H9 (cell line): ENCODE measurements around the gene TENM3. TPM values are rescaled to one million over a fixed set of nuclear protein-coding genes. Genes with fewer than 3 reads are reported as not detected.

Experiments used
- DNase-seq: peaks from one replicate; pipeline ENCODE4 v3.0.0-alpha.2; 2017
- H2AFZ ChIP-seq: one replicate; pipeline ENCODE4 v1.6.1; 2013; ENCODE audit warnings: mild to moderate bottlenecking, low read length, control low read depth, moderate library complexity
- H2AK5ac ChIP-seq: 2 replicates; pipeline ENCODE4 v1.6.1; 2013; ENCODE audit warnings: low read length, control low read depth, mixed read lengths; ENCODE audit not compliant: insufficient read length
- H2BK120ac ChIP-seq: one replicate; pipeline ENCODE4 v1.6.1; 2013; ENCODE audit warnings: low read depth, mild to moderate bottlenecking, low read length, control low read depth, inconsistent platforms; ENCODE audit not compliant: poor library complexity, severe bottlenecking
- H2BK12ac ChIP-seq: 2 replicates; pipeline ENCODE4 v1.6.1; 2013; ENCODE audit warnings: low read length, control low read depth, mixed read lengths, low read depth; ENCODE audit not compliant: insufficient read length
- H2BK15ac ChIP-seq: 2 replicates; pipeline ENCODE4 v1.6.1; 2013; ENCODE audit warnings: low read depth, low read length, control low read depth
- H2BK20ac ChIP-seq: one replicate; pipeline ENCODE4 v1.6.1; 2013; ENCODE audit warnings: low read depth, mild to moderate bottlenecking, low read length, control low read depth, inconsistent platforms; ENCODE audit not compliant: poor library complexity, severe bottlenecking
- H2BK5ac ChIP-seq: 2 replicates; pipeline ENCODE4 v1.6.1; 2013; ENCODE audit warnings: low read length, control low read depth, mixed read lengths; ENCODE audit not compliant: insufficient read length
- H3K14ac ChIP-seq: 2 replicates; pipeline ENCODE4 v1.6.1; 2013; ENCODE audit warnings: low read length, control low read depth; ENCODE audit not compliant: insufficient read depth
- H3K18ac ChIP-seq: 2 replicates; pipeline ENCODE4 v1.6.1; 2013; ENCODE audit warnings: low read depth, mild to moderate bottlenecking, mixed read lengths, low read length, control low read depth; ENCODE audit not compliant: insufficient read length
- H3K23ac ChIP-seq: 2 replicates; pipeline ENCODE4 v1.6.1; 2013; ENCODE audit warnings: low read length, control low read depth, mixed read lengths, low read depth; ENCODE audit not compliant: insufficient read length
- H3K23me2 ChIP-seq: 2 replicates; pipeline ENCODE4 v1.6.1; 2013; ENCODE audit warnings: low read depth, mild to moderate bottlenecking, mixed read lengths, low read length, control low read depth; ENCODE audit not compliant: insufficient read length, poor library complexity, severe bottlenecking
- H3K27ac ChIP-seq: 2 replicates; pipeline ENCODE4 v1.5.1; 2013; ENCODE audit warnings: low read length, control low read depth, mixed read lengths, low read depth; ENCODE audit not compliant: insufficient read length
- H3K27me3 ChIP-seq: 2 replicates; pipeline ENCODE4 v1.6.1; 2013; ENCODE audit warnings: low read length, control low read depth, inconsistent platforms; ENCODE audit not compliant: insufficient read depth
- H3K4ac ChIP-seq: 2 replicates; pipeline ENCODE4 v1.6.1; 2013; ENCODE audit warnings: low read depth, mild to moderate bottlenecking, control low read depth, inconsistent platforms, low read length, moderate library complexity
- H3K4me1 ChIP-seq: 2 replicates; pipeline ENCODE4 v1.6.1; 2013; ENCODE audit warnings: low read length, control low read depth, inconsistent platforms; ENCODE audit not compliant: insufficient read depth
- H3K4me2 ChIP-seq: 2 replicates; pipeline ENCODE4 v1.6.1; 2013; ENCODE audit warnings: low read length, control low read depth, mixed read lengths; ENCODE audit not compliant: insufficient read length, insufficient read depth
- H3K56ac ChIP-seq: 2 replicates; pipeline ENCODE4 v1.6.1; 2013; ENCODE audit warnings: low read depth, mild to moderate bottlenecking, mixed read lengths, low read length, control low read depth; ENCODE audit not compliant: insufficient read length
- H3K79me1 ChIP-seq: 2 replicates; pipeline ENCODE4 v1.6.1; 2013; ENCODE audit warnings: low read depth, mild to moderate bottlenecking, moderate library complexity, low read length, control low read depth, inconsistent platforms; ENCODE audit not compliant: insufficient read depth, poor library complexity, severe bottlenecking
- H3K79me2 ChIP-seq: 2 replicates; pipeline ENCODE4 v1.6.1; 2013; ENCODE audit warnings: low read length, control low read depth, inconsistent platforms; ENCODE audit not compliant: insufficient read depth
- H3K9ac ChIP-seq: 2 replicates; pipeline ENCODE4 v1.6.1; 2013; ENCODE audit warnings: low read length, control low read depth, mixed read lengths; ENCODE audit not compliant: insufficient read length; ENCODE audit errors: extremely low read depth
- H3K9me3 ChIP-seq: one replicate; pipeline ENCODE4 v1.6.1; 2013; ENCODE audit warnings: low read depth, low read length, inconsistent platforms; ENCODE audit not compliant: control insufficient read depth
- H3T11ph ChIP-seq: one replicate; pipeline ENCODE4 v1.6.1; 2013; ENCODE audit warnings: mild to moderate bottlenecking, low read length, control low read depth, inconsistent platforms
- H4K20me1 ChIP-seq: one replicate; pipeline ENCODE4 v1.6.1; 2013; ENCODE audit not compliant: control insufficient read depth, insufficient read length, insufficient read depth
- H4K5ac ChIP-seq: 2 replicates; pipeline ENCODE4 v1.6.1; 2013; ENCODE audit warnings: low read depth, mild to moderate bottlenecking, mixed read lengths, low read length, control low read depth; ENCODE audit not compliant: insufficient read length
- H4K8ac ChIP-seq: replicated peaks from 2 replicates; pipeline ENCODE4 v1.6.1; 2013; ENCODE audit warnings: low read length, control low read depth, mixed read lengths, low read depth; ENCODE audit not compliant: insufficient read length
- H4K91ac ChIP-seq: 2 replicates; pipeline ENCODE4 v1.6.1; 2013; ENCODE audit warnings: low read depth, mild to moderate bottlenecking, moderate library complexity, mixed read lengths, low read length, control low read depth; ENCODE audit not compliant: insufficient read length
- H3K27ac Mint-ChIP-seq, 3 experiments: 2 replicates in 2 of 3; 3 replicates in 1 of 3; pipeline ENCODE4 v1.8.0; 2020 to 2021; ENCODE audit warnings: mixed read lengths in 3 of 3, mild to moderate bottlenecking in 1 of 3, moderate library complexity in 1 of 3
- H3K27me3 Mint-ChIP-seq: 2 replicates; pipeline ENCODE4 v1.8.0; 2021; ENCODE audit warnings: low read depth, mild to moderate bottlenecking, moderate library complexity, mixed read lengths
- H3K36me3 Mint-ChIP-seq, 3 experiments: 2 replicates in 2 of 3; 3 replicates in 1 of 3; pipeline ENCODE4 v1.8.0; 2020 to 2021; ENCODE audit warnings: low read depth in 3 of 3, mixed read lengths in 3 of 3; ENCODE audit not compliant: insufficient read depth in 1 of 3
- H3K4me1 Mint-ChIP-seq, 2 experiments: 2 replicates each; pipeline ENCODE4 v1.8.0; 2020; ENCODE audit warnings: mixed read lengths in 2 of 2
- H3K4me3 Mint-ChIP-seq, 2 experiments: 2 replicates in 1 of 2; 3 replicates in 1 of 2; pipeline ENCODE4 v1.8.0; 2020 to 2021; ENCODE audit warnings: mild to moderate bottlenecking in 2 of 2, mixed read lengths in 2 of 2, moderate library complexity in 1 of 2
- H3K9me3 Mint-ChIP-seq, 2 experiments: 2 replicates in 1 of 2; 3 replicates in 1 of 2; pipeline ENCODE4 v1.8.0; 2020; ENCODE audit warnings: mild to moderate bottlenecking in 2 of 2, mixed read lengths in 2 of 2, moderate library complexity in 1 of 2
- WGBS: extraction: QIAGEN DNeasy Blood & Tissue Kit; methylation state at CpG from one replicate; pipeline ENCODE4 v1.1.7; 2013; ENCODE audit warnings: missing lambda C conversion rate, low lambda C conversion rate, mixed read lengths; ENCODE audit not compliant: insufficient read length; ENCODE audit errors: extremely low coverage; 5-methylcytosine and 5-hydroxymethylcytosine counted together
- total RNA-seq: library from RNA; stranded (reverse); gene quantifications from 2 replicates; pipeline ENCODE4 v1.2.1, GENCODE V29; 2021
- TF ChIP-seq, protein P1 (sequence below): fragments of 200-600 bp; sonication (generic); conservative IDR thresholded peaks from 3 replicates; pipeline ENCODE4 v1.8.0; 2021; ENCODE audit warnings: antibody characterized with exemption, mild to moderate bottlenecking

TENM3 gene
- total RNA-seq, 1 experiment from 2014 or later, result 49.6 TPM

DNA sequence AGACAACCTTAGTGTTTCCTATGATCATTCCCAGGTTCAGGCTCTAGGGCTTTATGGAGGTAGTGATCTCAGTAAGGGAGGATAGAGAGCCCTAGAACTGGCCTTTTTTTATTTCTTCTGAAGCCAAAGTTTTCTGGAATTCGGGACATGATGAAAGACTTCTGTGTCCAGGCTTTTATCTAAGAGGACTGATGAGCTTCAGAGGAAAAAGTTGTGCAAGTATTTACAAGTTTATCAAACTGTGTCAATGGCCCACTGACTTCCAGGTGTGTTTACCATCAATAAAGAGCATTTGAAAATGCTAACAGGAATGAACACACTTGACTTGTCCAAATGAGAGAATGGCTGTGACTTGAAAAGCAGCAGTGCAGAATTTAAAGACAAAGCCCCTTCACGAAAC is 419.3 kb downstream of the TENM3 start:
- Histone ChIP-seq H2BK20ac (no peak overlapping the region), H2BK12ac (no peak overlapping the region), H2BK120ac (no peak overlapping the region), H3K23ac (no peak overlapping the region), H2AK5ac (no peak overlapping the region), H3K9me3 (no peaks in the 10 kb centered on the region), H3K79me1 (no peaks in the 10 kb centered on the region), H4K20me1 (no peaks in the 10 kb centered on the region), H3K18ac (no peak overlapping the region), H3K56ac (no peak overlapping the region), H3K27ac (no peak overlapping the region), H2AFZ (no peak overlapping the region), H3K79me2 (no peaks in the 10 kb centered on the region), H3K9ac (no peak overlapping the region), H3T11ph (no peak overlapping the region), H3K4ac (no peak overlapping the region), H3K14ac (no peak overlapping the region), H4K5ac (no peak overlapping the region), H3K4me1 (no peaks in the 10 kb centered on the region), H3K4me2 (no peak overlapping the region), H2BK15ac (no peak overlapping the region), H3K23me2 (no peaks in the 10 kb centered on the region), H2BK5ac (no peak overlapping the region), H4K8ac (no peak overlapping the region), H3K27me3 (no peaks in the 10 kb centered on the region), H4K91ac (no peak overlapping the region)
- Mint-ChIP-seq H3K9me3 (peaks cover 15 to 17% of the 10 kb centered on the region in 2 experiments; a peak in 4 of 5 replicates), H3K4me1 (peaks cover 11% of the 10 kb centered on the region in 2 experiments; a peak in 3 of 4 replicates), H3K36me3 (peaks cover 24 to 34% (median 28%) of the 10 kb centered on the region in 3 experiments), H3K27me3 (no peaks in the 10 kb centered on the region), H3K27ac (peak overlapping the region in 1 of 3 experiments; percentile 87; a peak in 2 of 7 replicates), H3K4me3 (no peak overlapping the region)
- no CpG with 5 or more reads among the region's 2 CpGs for WGBS
- TF ChIP-seq, protein P1, sequence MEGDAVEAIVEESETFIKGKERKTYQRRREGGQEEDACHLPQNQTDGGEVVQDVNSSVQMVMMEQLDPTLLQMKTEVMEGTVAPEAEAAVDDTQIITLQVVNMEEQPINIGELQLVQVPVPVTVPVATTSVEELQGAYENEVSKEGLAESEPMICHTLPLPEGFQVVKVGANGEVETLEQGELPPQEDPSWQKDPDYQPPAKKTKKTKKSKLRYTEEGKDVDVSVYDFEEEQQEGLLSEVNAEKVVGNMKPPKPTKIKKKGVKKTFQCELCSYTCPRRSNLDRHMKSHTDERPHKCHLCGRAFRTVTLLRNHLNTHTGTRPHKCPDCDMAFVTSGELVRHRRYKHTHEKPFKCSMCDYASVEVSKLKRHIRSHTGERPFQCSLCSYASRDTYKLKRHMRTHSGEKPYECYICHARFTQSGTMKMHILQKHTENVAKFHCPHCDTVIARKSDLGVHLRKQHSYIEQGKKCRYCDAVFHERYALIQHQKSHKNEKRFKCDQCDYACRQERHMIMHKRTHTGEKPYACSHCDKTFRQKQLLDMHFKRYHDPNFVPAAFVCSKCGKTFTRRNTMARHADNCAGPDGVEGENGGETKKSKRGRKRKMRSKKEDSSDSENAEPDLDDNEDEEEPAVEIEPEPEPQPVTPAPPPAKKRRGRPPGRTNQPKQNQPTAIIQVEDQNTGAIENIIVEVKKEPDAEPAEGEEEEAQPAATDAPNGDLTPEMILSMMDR, result no peak
- DNase-seq, result no peak
